ENCODE data around the gene ANO4.

The ANO4 gene

DNA sequence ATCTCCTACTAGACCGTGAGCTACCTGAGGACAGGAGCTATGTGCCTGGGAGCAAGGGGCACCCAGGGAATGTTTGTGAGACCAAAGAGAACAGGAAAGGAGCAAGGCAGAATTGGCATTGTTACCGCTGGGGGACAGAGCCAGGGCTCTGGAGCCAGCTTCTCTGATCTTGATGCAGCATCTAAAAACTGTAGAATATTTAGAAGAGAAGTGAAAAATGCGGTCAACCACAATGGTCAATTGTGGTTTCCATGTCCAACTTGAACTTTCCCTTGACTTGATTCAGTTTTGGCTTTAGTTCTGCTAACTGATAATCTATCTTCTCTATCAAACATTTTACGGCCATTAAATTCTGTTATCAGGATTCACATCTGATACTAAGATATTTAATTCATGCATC lies 201.2 kb downstream of the ANO4 start:
- DNase-seq = no peak

DNA sequence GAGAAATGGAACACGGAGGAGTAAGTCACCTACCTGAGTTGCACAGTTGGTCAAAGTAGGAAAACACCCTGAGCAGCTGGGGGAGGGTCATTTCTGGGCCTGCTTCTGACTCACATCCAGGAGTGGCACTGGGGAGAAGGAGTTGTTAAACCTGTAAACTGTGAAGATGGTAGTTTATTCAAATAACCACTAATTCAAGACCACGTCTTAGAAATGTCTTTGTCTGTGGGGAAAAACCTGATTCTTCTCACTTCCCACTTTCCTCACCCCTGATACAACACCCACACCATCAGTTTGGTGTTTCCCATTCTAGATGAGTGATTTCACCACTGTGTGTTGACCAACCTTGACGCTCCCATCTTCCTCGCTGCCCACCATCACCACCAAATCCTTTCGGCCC lies 207.1 kb downstream of the ANO4 start:
- no peak for DNase-seq

DNA sequence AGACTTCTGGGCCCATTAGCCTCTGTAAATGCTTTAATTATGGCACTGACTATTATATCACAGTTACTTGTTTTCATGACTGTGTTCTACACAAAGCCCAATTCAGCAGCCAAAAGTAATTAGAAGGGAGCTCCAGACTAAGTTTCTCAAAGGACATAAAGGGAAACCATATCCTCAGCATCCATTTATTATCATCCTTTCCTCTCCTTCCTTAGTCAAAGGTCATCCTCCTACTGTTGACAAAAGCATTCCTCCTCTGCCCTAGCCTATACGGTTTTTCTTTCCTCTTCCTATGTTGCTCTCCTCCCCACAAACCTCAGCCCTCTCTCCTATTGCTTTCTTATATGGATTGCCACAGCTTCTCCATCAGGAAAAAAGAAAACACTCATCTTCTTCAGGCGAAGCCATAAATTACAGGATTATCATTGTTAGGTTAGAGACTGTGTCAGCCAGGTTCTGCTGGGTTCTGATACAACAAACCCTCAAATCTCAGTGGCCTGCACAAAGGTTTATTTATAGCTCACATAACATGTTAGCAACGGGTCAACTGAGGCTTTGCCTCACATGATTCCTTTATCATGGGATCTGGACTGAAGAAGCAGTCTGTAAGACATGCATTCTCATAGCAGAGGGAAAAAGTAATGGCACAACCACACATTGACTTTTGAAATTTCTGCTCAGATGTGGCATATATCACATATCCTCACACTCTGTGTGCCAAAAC lies 208.3 kb downstream of the ANO4 start:
- no peak for DNase-seq

DNA sequence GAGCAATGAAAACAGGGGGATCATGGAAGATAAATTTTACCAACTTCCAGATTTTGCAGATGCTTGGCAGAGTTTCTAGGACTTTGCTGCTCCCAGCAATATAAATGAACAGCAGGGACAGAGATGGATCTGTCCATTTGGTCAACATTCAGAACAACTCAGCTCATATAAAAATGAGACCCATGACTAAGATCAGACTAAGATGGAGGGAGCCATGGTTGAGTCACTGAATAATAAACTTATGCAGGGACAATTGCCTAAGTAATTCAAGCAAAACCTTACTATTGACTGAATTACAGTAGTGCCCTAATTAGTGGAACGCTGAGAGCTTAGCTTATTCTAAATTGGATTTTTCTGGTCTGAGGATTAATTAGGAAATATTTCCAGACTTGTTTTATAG lies 210.3 kb downstream of the ANO4 start:
- DNase-seq = no peak

DNA sequence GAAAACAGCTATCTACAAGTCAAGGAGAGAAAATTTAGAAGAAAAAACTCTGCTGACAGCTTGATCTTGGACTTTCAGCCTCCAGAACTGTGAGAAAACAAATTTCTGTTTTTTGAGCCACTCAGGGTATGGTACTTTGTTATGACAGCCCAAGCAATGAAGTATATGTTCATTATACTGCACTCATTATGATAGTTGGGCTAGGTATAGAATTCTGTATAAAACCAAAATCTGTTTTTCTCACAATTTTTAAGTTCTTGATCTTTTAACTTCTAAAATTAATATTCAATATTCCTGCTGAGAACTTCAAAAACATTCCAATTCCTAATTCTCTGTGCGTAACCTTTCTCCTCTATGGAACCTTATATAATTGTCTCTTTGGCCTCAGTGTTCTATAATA lies 214.7 kb downstream of the ANO4 start:
- DNase-seq = no peak

DNA sequence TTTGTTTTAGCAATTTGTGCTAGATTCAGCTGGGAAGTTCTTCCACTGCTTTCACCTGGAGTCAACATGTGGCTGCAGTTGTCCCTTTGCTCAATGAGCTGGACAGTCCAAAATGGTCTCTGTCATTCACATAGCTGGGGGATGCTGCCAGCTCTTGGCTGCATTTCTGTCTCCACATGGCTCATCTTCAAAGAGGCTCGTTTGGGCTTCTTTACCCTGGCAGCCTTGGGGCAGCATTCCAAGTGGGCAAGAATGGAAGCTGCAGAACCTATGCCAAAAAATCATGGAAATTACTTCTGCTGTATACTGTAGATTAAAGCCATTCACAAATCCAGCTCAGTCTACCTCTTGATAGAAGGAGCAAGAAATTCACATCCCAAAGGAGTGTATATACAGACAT lies 216.3 kb downstream of the ANO4 start:
- no peak for DNase-seq

DNA sequence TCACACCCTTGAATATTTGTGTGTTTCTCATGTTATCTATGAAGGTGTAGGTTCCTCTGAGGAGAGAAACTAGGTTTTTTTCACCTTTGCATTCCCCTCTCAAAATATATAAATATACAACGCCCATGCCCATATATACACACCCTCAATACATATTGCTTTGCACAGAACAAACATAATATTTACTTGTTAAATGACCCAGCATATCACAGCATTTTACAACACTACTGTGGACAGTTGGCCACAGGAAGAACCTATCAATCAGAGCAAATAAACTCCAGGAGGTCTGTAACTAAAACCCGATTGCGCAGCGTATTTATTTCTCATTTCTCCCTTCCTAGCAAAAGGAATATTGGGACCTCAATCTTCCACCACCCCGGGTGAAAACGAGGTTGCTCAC lies 219.4 kb downstream of the ANO4 start:
- no peak for DNase-seq

DNA sequence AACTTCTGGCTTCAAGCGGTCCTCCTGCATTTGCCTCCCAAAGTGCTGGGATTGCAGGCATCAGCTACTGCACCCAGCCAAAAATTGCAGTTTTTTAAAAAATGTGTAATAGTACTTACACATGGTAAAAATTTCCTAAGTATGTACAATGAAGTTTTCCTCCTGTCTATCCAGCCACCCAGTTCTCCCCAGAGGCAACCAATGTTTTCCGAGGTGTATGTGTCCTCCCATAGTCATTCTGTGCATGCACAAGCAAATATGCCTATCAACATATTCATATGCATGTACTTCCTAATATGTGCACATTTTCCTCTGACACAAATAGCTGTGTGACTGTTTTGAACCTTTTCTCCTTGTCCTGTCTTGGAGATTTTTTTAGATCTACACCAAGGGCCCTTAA lies 220.5 kb downstream of the ANO4 start:
- DNase-seq = no peak

DNA sequence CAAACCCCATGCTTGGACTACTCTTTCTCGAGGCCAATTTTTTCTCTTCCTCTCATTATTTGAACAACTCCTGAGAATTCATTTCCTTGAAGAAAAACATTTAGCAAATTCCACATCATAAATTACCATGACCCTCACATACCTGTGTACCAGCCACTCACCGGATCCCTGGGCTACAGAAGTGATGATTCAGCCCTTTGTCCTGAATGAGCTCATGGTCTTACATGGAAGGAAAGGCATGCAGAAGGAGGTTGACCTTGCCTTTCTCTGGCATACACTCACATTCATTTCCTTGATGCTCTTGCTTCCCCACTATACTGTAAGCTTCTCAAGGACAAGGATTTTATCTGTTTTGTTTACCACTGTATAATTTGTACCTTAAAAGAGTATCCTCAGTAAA lies 224.0 kb downstream of the ANO4 start:
- DNase-seq = no peak

DNA sequence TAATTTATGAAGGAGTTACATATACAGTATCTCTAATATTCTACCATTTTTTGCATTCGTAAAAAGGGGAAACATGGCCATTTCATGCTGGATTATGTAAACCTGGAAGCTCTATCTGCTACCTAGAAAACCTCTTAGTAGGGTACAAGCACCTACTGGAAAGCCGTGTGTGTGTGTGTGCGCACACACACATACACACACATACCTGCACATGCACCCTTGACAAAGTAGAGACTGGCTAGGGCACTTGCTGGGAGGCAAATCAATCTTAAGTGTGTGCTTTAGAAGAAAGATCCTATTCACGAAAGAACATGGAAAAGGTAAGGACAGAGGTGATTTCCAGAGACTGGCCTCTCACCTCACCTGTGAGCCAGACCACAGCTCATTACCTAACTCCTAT lies 224.6 kb downstream of the ANO4 start:
- no peak for DNase-seq

DNA sequence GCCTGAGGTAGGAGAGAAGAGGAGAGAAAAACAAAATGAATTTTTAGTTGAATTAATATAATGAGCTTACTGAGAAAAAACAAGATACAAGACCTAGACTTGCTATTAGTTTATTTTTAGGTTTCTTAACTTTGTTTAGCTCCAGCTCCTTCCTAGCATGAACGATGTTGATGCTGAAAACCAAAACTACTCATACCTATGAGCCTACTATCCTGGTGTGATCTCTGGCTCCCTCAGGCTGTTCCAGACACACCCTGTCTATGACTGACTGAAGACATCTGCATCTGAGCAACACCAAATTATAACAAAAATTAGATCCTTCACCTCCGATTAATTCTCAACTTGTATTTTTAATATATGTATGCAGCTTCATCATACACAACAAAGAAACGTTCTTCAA lies 225.1 kb downstream of the ANO4 start:
- DNase-seq = no peak

DNA sequence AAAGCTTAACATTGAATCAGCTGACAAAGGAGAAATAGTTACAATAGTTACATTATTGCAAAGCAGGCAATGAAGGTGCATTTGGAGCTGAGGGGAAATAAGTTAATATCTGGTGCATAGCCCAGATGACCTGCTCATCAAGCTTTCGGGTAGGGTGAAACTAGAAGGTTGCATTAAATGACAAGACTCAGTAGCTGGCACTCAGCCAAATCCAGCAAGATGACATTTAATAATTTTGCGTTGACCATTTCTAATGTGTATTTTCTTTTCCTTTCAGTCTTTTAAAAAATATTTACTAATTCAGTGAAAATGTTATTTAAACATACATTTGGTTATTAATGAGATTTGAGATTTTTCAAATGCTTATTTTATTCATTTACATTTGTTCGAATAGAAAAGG lies 226.9 kb downstream of the ANO4 start:
- no peak for DNase-seq

DNA sequence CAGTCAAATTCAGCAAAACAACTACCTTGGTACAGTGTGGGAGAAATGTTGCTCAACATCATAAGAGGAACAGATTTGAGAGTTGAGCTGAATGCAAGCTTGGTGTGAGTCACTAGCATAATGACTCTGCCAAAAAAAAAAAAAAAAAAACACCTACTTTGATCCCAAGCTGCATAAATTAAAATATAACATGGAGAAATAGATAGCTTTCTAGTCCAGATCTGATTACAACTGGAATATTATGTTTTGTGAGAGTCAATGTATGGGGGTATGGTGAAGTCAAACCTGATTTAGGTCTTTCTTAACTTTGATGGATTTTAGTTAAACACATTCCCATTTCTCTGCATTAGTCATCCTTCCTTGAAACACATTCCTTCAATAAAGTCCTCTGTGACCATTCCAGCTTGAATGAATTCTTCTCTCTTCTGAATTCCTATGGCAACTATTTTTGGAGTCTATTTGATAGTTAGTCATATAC lies 227.4 kb downstream of the ANO4 start:
- no peak for DNase-seq

DNA sequence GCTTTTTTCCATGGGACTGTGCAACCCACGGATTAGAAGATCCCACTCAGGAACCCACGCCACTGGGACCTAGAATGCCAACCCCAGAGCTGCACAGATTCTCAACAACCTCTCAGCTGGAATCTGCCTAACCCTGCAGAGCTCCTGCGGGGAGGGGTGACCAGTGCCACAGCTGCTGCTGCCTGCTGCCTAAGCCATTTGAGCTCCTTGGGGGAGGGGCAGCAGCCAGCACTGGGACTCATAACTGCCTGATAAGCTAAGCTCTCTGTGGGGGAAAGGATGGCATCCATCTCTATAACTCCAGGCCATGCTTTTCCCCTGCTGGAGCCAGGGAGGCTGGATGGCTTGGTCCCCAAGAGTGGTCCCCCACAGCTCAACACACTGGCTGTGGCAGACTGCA lies 232.6 kb downstream of the ANO4 start:
- no peak for DNase-seq

DNA sequence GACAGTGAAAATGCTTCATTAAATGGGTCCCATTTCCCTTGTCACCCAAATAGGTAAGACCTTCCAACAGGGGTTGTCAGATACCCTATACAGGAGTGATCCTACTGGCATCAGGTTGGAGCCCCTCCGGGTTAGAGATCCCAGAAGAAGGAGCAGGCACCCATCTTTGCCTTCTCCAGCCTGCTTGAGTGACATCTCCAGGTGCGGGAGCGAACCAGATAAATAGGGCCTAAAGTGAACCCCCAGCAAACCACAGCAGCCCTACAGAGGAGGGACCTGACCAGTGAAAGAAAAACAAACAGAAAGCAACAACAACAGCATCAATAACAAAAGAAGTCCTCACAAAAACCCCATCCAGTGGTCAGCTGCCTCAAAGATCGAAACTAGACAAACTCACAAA lies 233.2 kb downstream of the ANO4 start:
- no peak for DNase-seq

DNA sequence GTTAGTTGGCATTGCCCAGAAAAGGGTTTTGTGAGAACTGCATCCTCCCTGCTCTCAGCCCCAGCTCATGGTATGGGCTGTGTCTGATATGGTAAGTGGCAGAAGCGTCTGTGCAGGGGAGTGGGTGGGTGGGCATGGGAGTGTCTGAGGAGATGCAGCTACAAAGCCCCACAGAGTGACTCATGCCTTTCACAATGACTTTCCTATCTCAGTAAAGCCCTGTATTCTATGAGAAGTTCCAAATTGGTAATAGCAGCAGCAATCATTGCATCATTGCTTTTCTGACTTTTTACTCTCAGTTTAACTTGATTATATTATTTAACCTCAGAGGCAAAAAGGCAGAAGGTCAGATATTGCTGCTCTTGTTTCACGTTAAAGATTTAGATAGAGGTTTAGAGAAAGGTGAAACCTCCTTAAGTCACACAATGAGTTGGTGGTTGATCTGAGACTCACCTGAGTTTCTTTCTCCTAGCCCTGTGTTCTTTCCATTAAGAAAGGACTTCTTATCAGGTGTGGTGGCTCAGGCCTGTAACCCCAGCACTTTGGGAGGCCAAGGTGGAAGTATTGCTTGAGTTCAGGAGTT lies 243.8 kb downstream of the ANO4 start:
- no peak for DNase-seq

DNA sequence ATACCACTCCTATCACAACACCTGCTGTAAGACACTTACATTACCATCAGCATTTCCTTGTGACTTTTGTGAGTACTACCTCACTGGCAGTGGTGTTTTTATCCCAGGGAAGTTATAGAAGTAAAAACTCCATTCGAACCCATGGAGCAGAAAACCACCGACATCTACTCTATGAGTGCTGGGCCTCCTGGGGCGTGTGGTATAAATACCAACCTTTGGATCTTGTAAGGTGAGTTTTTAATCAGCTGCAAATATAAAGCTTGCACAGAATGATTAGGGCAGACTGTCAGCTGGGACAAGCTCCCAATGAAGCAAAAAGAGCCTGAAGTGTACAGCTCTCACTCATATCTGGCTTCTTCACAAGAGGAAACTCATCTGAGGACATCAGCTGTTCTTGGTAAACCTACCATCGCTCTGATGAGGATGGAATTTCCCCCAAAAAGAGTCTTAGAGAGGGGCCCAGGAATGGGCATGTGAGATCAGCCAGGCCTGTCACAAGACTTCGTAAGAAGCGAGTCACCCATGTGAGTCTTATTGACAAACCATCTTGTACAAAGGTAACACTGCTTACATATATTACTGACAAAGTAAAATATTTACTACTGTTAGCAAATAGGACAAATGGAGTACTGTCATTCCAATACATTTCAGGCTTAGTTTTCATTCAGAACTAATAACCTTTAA lies 245.4 kb downstream of the ANO4 start:
- DNase-seq = no peak

DNA sequence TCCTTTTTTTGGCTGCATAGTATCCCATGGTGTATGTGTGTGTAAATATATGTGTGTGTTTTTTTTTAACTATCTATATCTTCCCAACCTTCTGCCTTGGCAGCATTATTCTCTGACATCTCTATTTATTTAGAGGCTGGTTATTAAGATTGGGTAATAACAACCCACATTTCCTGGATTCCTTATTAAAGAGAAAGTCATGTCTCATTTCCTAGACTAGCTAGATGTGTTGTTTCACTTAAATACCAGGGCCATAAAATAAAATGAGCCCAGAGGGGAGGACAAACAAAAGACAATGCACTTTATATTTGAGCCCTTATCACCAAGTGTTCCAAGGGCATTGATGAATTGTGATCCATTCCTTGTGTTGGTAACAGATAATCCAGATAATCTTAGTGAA lies 246.4 kb downstream of the ANO4 start:
- no peak for DNase-seq

DNA sequence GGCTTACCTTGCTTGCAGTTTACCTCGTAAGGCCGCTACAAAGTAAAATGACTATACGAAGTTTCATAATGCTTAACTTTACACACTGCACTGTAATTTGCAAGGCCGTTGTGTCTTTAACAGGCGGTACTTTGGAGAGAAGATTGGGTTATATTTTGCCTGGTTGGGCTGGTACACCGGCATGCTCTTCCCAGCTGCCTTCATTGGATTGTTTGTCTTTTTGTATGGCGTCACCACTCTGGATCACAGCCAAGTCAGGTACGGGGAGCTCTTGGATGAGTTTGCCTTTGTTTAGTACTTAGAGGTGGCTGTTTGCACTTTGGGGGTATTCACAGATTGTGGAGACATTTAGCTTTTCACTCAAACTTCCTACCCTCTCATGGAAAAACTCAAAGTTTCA lies 247.6 kb downstream of the ANO4 start:
- no peak for DNase-seq

DNA sequence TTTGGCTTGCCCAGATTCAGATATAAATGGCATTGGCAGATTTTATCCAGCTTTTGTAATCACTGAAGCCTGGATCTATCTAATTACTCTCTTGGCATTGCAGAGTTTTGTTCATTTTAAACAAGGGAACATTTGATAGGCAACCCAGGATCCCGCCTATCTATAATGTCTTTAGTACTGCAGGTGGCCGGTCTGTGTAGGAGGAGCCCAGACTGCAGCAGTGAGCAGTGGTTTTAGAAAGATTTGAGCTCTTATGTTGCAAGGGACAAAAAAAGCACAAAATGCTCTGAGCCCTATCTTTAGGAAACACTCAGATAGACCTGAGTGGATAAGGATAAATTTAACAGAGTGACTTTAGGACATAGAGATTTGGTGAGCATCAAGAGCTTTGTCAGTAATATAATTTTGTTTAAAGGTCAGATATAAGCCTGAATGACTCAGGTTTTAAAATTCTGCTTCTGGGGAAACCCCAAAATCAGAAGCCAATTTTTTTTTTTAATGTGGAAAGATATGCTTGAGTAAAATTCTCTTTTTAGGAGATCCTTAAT lies 250.0 kb downstream of the ANO4 start:
- no peak for DNase-seq

DNA sequence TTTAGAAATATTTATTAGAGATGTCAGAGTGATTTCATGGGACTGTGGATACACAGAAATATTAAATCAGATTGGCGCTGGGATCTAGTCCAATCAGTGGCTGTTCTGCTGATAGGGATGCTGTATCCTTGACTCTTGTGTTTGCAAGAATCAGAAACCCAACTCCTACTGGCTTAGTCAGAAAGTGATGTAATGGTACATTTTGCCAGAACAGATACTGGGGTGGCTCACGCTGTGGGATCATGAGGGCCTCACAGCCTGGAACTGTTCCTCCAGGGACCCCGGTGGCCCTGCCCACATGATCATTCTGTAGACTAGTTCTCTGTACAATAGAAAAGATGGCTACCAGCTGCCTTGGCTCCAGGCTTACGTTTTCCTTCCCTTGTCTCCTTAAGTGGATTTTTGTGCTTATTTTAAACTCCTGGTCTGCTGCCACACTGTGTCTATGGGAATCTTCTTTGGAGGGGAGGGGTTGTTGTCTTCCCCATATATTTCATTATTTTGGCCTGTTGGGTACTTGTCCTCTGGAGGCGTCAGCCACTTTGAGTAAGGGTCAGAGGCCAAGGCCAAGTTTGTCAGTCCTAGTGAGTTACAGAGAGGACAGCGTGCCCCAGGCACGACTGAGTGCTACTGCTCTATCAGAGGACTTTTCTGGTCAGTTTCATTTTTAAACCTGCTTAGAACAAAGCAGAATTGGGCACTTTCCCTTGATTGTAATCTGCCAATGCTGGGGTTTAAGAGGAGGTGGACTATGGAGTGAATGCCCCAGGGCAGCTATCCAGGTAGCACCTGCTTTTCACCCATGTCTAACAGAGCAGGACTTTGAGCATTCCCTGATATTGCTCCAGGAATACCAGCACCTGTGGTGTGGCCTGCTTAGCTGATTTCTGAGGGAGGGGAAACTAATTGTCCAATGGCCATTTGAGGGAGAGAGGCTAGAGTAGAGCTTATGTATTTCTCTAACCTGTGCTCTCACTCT lies 251.2 kb downstream of the ANO4 start:
- no peak for DNase-seq

DNA sequence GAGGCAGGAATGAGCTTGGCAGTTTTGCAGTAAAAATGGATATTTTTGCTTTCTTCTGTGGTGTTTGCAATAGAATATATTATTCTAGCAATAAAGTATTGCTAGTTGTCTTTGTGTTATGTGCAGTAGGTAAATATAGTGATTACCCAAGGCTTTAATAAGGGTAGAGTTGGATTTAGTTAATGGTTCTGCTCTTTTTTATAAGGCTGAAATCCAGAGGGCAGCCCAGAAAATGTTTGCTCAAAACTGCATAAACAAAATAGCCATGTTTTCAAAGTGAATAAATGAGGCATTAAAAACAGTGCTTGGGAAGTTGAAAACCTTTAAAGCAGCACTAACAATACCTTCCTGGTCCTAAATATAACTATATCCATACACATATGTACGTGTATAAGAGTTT lies 253.1 kb downstream of the ANO4 start:
- no peak for DNase-seq

DNA sequence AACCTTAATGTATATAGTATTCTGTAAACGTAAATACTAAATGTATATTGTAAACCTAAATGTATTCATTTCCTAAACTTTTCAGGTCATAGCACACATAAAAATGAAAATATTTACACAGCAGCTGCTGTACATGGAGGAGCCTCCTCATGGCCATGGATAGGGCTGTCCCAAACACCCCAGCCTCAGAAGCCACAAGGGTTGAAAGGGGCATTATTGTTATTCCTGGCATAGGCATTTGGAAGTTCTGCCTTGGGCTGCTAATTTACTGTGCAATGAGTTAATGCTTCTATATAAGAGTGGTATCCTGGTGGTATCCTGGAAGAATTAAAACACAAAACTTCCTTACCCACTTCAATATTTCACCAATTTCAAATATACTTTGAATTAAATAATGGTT lies 256.1 kb downstream of the ANO4 start:
- DNase-seq = no peak
